ENCODE data around the gene RRP1. TPM values are rescaled to one million over a fixed set of nuclear protein-coding genes. Genes with fewer than 3 reads are reported as not detected.
"Not testable (repeated sequence)": the region's sequence is repeated elsewhere in the genome, so short reads cannot be mapped to it uniquely, and the experiment has no call there.

RRP1 gene
- total RNA-seq, 1 donor from 2014 or later, result 43.6 TPM

DNA sequence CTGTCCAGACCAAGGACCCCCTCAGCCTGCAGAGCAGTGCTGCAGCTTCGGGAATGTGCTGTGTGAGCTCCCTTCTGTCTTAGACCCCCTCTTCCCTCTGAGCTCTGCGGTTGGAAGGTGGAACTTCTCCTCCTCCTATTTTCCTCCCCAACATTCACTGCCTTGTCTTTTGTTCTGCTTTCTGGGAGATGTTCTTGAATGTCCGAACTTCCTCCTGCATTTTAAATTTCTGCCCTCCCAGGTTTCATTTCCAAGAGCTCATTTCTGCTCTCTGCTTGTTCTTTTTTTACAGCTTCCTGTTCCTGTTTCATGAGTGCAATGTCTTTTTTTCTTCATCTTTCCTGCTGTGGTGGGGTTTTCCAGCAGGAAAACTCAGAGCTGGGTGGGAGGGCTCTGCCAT lies 29.3 kb downstream of the RRP1 start:
- no peak overlapping the region for H3K27ac Mint-ChIP-seq
- no peaks in the 10 kb centered on the region for H3K27me3 Mint-ChIP-seq
- no peak for TF ChIP-seq CTCF (conservative IDR thresholded peaks at IDR 0.05)
- H3K4me1 Mint-ChIP-seq (ENCODE audit: unreplicated experiment), result peaks cover 5% of the 10 kb centered on the region
- no peak for DNase-seq (ENCODE audit: extremely low spot score, unreplicated experiment)
- H3K36me3 Mint-ChIP-seq, result no peaks in the 10 kb centered on the region
- H3K4me3 Mint-ChIP-seq, result no peak overlapping the region
- H3K9me3 Mint-ChIP-seq, result peaks cover 5% of the 10 kb centered on the region

- DNase-seq (ENCODE audit: extremely low spot score, unreplicated experiment), result no peak
- H3K4me3 Mint-ChIP-seq, result no peak overlapping the region
- peaks cover 5% of the 10 kb centered on the region for H3K9me3 Mint-ChIP-seq
- H3K27me3 Mint-ChIP-seq, result no peaks in the 10 kb centered on the region
- TF ChIP-seq CTCF (conservative IDR thresholded peaks at IDR 0.05), result no peak
- H3K27ac Mint-ChIP-seq, result no peak overlapping the region
- peaks cover 2% of the 10 kb centered on the region for H3K4me1 Mint-ChIP-seq (ENCODE audit: unreplicated experiment)
- no peaks in the 10 kb centered on the region for H3K36me3 Mint-ChIP-seq
These were observed 30.4 kb downstream of the RRP1 start for GRCh38 chr21:43819511-43820405.

DNA sequence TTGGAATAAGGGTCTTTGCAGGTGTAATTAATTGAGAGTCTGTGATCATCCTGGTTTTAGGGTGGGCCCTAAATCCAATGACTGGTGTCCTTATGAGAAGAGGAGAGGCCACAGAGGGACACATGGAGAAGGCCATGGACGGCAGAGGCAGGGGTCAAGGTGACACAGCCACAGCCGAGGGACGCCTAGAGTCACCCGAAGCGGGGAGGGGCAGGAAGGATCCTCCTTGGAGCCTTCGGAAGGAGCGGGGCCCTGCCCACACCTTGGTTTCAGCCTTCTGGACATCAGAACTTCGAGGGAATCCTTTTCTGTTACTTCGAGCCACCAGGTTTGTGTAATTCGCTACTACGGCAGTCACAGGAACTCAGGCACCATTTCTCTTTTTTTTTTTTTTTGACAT lies 31.1 kb downstream of the RRP1 start:
- DNase-seq (ENCODE audit: extremely low spot score, unreplicated experiment), result no peak
- Mint-ChIP-seq H3K27ac (no peak overlapping the region), H3K4me3 (no peak overlapping the region), H3K27me3 (no peaks in the 10 kb centered on the region), H3K9me3 (peaks cover 5% of the 10 kb centered on the region), H3K36me3 (no peaks in the 10 kb centered on the region), H3K4me1 (ENCODE audit: unreplicated experiment) (no peaks in the 10 kb centered on the region)
- no peak for TF ChIP-seq CTCF (conservative IDR thresholded peaks at IDR 0.05)

- not testable (repeated sequence) for H3K27me3 Mint-ChIP-seq; H3K4me3 Mint-ChIP-seq; DNase-seq (ENCODE audit: extremely low spot score, unreplicated experiment); H3K9me3 Mint-ChIP-seq; H3K27ac Mint-ChIP-seq; H3K36me3 Mint-ChIP-seq; H3K4me1 Mint-ChIP-seq (ENCODE audit: unreplicated experiment)
These were observed 32.8 kb downstream of the RRP1 start for GRCh38 chr21:43822166-43822565.

GRCh38 chr21:43822741-43823140 lies 33.4 kb downstream of the RRP1 start:
- not testable (repeated sequence) for H3K36me3 Mint-ChIP-seq; H3K4me3 Mint-ChIP-seq; H3K9me3 Mint-ChIP-seq; H3K4me1 Mint-ChIP-seq (ENCODE audit: unreplicated experiment); DNase-seq (ENCODE audit: extremely low spot score, unreplicated experiment); H3K27me3 Mint-ChIP-seq; H3K27ac Mint-ChIP-seq

GRCh38 chr21:43824333-43825241 lies 35.2 kb downstream of the RRP1 start:
- H3K36me3 Mint-ChIP-seq, result no peaks in the 10 kb centered on the region
- peaks cover 5% of the 10 kb centered on the region for H3K4me1 Mint-ChIP-seq (ENCODE audit: unreplicated experiment)
- no peak for DNase-seq (ENCODE audit: extremely low spot score, unreplicated experiment)
- no peak overlapping the region for H3K27ac Mint-ChIP-seq
- H3K4me3 Mint-ChIP-seq, result no peak overlapping the region
- H3K9me3 Mint-ChIP-seq, result no peaks in the 10 kb centered on the region
- no peak for TF ChIP-seq CTCF (conservative IDR thresholded peaks at IDR 0.05)
- H3K27me3 Mint-ChIP-seq, result peaks cover 7% of the 10 kb centered on the region

Data from type B pancreatic cell (in vitro differentiated cells).